ENCODE measurements around the gene ATP1B1. TPM values are rescaled to one million over a fixed set of nuclear protein-coding genes. Genes with fewer than 3 reads are reported as not detected.

The ATP1B1 gene
- total and polyA plus RNA-seq, 2 of the 13 experiments (the other 11 are each of a cell fraction or from before 2014, with no cell fraction given): 134 to 135 TPM

- TF ChIP-seq SNAPC2 (CRISPR knock-in tag; IDR thresholded peaks at IDR 0.05): no peak
- TF ChIP-seq XRCC5 (optimal IDR thresholded peaks at IDR 0.05; ENCODE audit: low read length): no peak
These were observed 49.2 kb downstream of the ATP1B1 start (continued) for GRCh38 chr1:169155675-169156074.

DNA sequence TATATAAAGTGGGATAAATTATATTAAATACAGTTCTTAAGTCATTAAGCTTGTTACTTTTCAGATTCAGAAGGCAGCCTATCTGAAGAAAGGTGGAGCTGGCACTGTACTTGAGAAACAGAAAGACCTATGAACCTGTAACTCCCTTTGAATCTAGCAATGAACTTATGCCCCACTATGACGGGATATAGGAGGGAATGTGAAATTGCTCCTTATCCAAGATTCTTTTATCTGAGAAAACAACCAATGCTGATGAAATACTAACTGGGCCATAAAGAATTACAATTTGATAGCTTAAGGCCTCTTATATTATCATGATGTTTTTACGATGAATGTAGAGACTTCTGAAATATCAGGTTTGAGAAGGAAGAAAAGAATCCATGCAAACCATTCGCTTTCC, 50.1 kb downstream of the ATP1B1 start:
- no peak overlapping the region for H3K9ac ChIP-seq (ENCODE audit: insufficient read depth, low read depth, low read length)
- no peaks in the 10 kb centered on the region for H3K9me3 ChIP-seq (ENCODE audit: low read length)
- WGBS (ENCODE audit: low lambda C conversion rate): 93% methylated on average over 3 of the region's 3 CpGs
- H3K4me2 ChIP-seq (ENCODE audit: low read depth, low read length): no peak overlapping the region
- no peaks in the 10 kb centered on the region for H3K27me3 ChIP-seq (ENCODE audit: control insufficient read depth in 1 of 2, insufficient read depth in 2 of 2, low read length in 2 of 2)
- in situ Hi-C loops (cut with HindIII; ENCODE audit: extremely low pct_ligation_motif_present, low pct_unique_long_range_greater_than_20kb): no loop called here
- intact Hi-C loops (cut with micrococcal nuclease; ENCODE audit: unreplicated experiment): no loop called here
- FAIRE-seq: no peak
- ChIA-PET CTCF (ENCODE audit: low intra/inter-chr PET ratio, low total read pairs) (no interaction called here), POLR2A (no interaction called here)
- H3K4me3 ChIP-seq (replicated peaks in 1 of 3; ENCODE audit: insufficient read depth in 1 of 3, low read depth in 2 of 3, low read length in 3 of 3): no peak overlapping the region
- peaks cover 12% of the 10 kb centered on the region for H3K4me1 ChIP-seq (ENCODE audit: insufficient read depth, low read length)
- no TSS peak for BruUV-seq (replicated peaks)
- ATAC-seq: no peak
- no peaks in the 10 kb centered on the region for H3K79me2 ChIP-seq (ENCODE audit: insufficient read depth, low read length)
- no peaks in the 10 kb centered on the region for H3K36me3 ChIP-seq (replicated peaks in 1 of 2; ENCODE audit: control insufficient read depth in 1 of 2, insufficient read depth in 2 of 2, low read length in 2 of 2)
- no peaks in the 10 kb centered on the region for H4K20me1 ChIP-seq (ENCODE audit: insufficient read depth, low read length)
- no peak for DNase-seq (ENCODE audit: low spot score)
- H2AFZ ChIP-seq (ENCODE audit: low read length): no peak overlapping the region
- no peak overlapping the region for H3K27ac ChIP-seq (ENCODE audit: extremely low read length, insufficient read depth, low read length)
- TF ChIP-seq GABPA (IDR thresholded peaks at IDR 0.05; ENCODE audit: low read depth, low read length) (no peak), GABPA (CRISPR knock-in tag; IDR thresholded peaks at IDR 0.05; ENCODE audit: low read depth) (no peak), ZBTB20 (CRISPR knock-in tag; IDR thresholded peaks at IDR 0.05; ENCODE audit: borderline replicate concordance, low read depth) (no peak), RNF219 (CRISPR knock-in tag; IDR thresholded peaks at IDR 0.05) (no peak), PAF1 (CRISPR knock-in tag; IDR thresholded peaks at IDR 0.05) (no peak), SMAD9 (CRISPR knock-in tag; IDR thresholded peaks at IDR 0.05) (no peak), ZNF510 (CRISPR knock-in tag; IDR thresholded peaks at IDR 0.05; ENCODE audit: low read depth) (no peak), KDM5A (IDR thresholded peaks at IDR 0.05; ENCODE audit: borderline replicate concordance, low read length) (no peak), ZNF580 (CRISPR knock-in tag; IDR thresholded peaks at IDR 0.05; ENCODE audit: borderline replicate concordance, low read depth) (no peak), SATB2 (CRISPR knock-in tag; IDR thresholded peaks at IDR 0.05) (no peak), DNMT1 (CRISPR knock-in tag; IDR thresholded peaks at IDR 0.05) (no peak), ZNF331 (CRISPR knock-in tag; IDR thresholded peaks at IDR 0.05) (no peak), CBX2 (IDR thresholded peaks at IDR 0.05; ENCODE audit: low read depth, low read length) (no peak), CBX2 (CRISPR knock-in tag; IDR thresholded peaks at IDR 0.05; ENCODE audit: low read depth) (no peak), ZKSCAN1 (IDR thresholded peaks at IDR 0.05; ENCODE audit: low read length) (no peak), ZNF879 (CRISPR knock-in tag; IDR thresholded peaks at IDR 0.05) (no peak), ZNF550 (CRISPR knock-in tag; IDR thresholded peaks at IDR 0.05; ENCODE audit: borderline replicate concordance) (no peak)
- TF ChIP-seq, protein P1, sequence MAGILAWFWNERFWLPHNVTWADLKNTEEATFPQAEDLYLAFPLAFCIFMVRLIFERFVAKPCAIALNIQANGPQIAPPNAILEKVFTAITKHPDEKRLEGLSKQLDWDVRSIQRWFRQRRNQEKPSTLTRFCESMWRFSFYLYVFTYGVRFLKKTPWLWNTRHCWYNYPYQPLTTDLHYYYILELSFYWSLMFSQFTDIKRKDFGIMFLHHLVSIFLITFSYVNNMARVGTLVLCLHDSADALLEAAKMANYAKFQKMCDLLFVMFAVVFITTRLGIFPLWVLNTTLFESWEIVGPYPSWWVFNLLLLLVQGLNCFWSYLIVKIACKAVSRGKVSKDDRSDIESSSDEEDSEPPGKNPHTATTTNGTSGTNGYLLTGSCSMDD (CRISPR knock-in tag; IDR thresholded peaks at IDR 0.05): no peak
- TF ChIP-seq, protein P2, sequence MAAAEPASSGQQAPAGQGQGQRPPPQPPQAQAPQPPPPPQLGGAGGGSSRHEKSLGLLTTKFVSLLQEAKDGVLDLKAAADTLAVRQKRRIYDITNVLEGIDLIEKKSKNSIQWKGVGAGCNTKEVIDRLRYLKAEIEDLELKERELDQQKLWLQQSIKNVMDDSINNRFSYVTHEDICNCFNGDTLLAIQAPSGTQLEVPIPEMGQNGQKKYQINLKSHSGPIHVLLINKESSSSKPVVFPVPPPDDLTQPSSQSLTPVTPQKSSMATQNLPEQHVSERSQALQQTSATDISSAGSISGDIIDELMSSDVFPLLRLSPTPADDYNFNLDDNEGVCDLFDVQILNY (CRISPR knock-in tag; conservative IDR thresholded peaks at IDR 0.05): no peak
- TF ChIP-seq, protein P3, sequence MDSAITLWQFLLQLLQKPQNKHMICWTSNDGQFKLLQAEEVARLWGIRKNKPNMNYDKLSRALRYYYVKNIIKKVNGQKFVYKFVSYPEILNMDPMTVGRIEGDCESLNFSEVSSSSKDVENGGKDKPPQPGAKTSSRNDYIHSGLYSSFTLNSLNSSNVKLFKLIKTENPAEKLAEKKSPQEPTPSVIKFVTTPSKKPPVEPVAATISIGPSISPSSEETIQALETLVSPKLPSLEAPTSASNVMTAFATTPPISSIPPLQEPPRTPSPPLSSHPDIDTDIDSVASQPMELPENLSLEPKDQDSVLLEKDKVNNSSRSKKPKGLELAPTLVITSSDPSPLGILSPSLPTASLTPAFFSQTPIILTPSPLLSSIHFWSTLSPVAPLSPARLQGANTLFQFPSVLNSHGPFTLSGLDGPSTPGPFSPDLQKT (CRISPR knock-in tag; IDR thresholded peaks at IDR 0.05; ENCODE audit: borderline replicate concordance): no peak
